Amniotic epithelial cell (primary cell): ENCODE results near the gene SUCNR1.
A peak's percentile ranks its signal among the peaks of the same experiment; 100 is the strongest.
"Not testable (repeated sequence)": the region's sequence is repeated elsewhere in the genome, so short reads cannot be mapped to it uniquely, and the experiment has no call there.

Experiments used
- DNase-seq: peaks from one replicate; pipeline ENCODE4 v3.0.0-alpha.2; 2010; ENCODE audit warnings: low read depth

Gene SUCNR1, protein sequence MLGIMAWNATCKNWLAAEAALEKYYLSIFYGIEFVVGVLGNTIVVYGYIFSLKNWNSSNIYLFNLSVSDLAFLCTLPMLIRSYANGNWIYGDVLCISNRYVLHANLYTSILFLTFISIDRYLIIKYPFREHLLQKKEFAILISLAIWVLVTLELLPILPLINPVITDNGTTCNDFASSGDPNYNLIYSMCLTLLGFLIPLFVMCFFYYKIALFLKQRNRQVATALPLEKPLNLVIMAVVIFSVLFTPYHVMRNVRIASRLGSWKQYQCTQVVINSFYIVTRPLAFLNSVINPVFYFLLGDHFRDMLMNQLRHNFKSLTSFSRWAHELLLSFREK

DNA sequence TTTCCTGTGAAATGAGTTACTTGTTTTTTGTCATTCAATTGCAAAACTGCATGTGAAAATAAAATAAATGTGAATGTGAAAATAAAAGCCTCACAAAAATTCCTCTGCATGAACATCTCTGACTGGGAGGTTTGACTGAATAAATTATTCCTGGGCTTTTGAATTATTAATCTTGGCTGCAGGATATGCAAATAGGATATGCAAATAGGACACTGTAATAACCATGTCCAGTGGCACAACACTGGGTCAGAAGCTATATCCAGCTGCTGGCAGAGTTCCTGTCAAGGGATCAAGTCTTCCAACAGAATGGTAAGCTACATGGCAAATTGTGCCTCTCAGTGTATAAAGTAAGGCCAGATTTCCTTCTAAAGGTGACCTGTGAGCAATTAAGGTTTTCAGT lies at the start of gene SUCNR1:
TSS of gene SUCNR1 (plus strand) at position 246 of the 400 bp plus-strand sequence. CDS start 6,250 bp downstream, outside the sequence.
- DNase-seq = no peak

DNA sequence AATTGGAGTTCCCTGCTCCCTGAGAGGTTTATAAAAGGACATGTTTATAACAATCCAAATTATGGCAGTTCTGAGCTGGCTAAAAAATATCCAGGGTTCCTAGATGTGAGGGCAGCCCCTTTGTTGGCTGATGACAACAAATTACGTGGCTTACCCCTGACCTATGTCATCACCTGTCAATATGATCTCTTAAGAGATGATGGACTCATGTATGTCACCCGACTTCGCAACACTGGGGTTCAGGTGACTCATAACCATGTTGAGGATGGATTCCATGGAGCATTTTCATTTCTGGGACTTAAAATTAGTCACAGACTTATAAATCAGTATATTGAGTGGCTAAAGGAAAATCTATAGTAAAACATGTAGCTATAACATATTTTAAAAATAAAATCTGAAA lies 45.6 kb upstream of the SUCNR1 start:
- no peak for DNase-seq

DNA sequence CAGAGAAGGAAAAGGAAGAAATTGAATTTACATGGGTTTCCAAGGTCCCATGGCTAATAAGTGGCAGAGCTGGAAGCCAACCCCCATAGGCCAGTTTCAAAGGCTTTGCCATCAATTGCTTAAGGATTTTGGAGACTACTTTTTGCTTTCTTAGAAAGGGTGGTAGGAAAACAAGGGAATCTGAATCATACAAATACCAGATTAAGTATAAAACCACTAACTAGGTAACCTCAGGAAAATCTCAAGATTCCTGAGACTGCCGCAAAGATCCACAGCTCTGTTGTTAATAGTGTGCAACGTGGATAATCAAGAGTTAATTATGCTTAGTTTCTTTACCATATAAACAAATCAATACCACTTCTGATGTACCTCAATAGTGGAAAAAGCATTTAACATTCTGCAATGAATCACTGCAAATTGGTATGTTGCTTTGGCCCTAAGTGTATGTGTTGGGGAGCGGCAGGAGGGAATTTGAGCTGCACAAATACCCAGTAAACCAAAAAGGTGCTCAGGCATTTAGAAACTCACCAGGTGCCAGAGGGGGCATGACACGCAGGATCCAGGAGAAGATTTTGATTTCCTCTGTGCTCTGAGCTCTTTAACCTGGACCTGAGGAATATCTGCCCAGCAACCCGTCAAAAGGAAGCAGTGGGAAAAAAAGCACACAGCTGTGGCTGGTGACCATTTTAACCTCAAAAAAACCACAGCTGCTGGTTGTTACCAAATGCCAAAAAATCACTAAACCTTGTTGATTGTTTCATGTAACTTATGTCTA lies 37.5 kb upstream of the SUCNR1 start:
- peak; percentile 17 for DNase-seq

DNA sequence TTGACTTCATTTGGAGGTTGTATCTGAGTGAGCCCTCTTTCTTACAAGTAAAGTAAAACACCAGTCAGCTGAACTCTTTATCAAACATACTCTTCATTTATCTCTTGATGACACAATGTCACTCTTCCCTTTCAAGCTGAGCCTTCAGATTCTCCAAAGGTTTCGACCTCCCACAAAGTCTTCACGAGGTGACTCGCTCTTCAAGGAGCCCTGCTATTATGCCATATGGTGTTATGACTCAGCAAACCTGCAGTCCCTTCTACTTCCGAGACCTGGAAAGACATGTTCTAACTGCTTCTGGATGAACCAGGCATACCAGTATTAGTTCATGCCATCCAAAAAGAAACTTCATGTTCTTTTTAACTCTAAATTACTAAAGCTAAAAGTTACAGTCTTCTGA lies 36.4 kb upstream of the SUCNR1 start:
- DNase-seq = peak; percentile 71

DNA sequence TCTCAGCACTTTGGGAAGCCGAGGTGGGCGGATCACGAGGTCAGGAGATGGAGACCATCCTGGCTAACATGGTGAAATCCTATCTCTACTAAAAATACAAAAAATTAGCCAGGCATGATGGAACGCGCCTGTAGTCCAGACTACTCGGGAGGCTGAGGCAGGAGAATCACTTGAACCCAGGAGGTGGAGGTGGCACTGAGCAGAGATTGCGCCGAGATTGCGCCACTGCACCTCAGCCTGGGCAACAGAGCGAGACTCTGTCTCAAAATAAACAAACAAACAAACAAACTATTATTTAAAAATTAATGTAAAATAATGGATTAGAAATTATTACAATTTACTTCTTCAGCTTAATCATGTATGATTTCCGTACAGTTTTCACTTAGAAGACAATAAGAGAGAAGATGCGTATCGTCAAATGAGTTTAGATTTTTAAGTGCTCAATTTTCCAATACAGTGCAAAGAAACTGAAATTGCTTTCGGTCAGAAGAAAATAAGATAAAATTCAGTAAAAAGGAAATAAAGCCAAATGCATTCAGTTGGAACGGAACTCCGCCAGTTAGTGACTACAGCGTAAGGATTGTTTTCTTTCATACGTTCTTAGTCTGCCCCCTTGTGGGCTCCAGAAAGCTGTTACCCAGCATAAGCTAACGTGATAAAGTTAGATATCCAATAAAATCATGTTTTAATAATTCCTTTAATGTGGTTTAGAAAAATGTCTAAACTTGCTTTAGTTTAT lies 34.7 kb upstream of the SUCNR1 start:
- DNase-seq = peak; percentile 80

DNA sequence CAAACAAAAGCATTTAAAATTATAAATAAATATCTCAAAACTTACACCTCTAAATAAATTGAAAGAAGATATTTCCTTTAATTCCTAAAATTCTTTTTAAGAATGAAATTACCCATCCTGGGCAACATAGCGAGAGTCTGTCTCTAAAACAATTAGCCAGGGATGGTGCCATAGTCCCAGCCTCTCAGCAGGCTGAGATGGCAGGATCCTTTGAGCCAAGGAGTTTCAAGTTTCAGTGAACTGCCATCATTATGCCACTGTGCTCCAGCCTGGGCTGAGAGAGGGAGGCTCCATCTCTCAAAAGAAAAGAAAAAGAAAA lies 34.2 kb upstream of the SUCNR1 start:
- DNase-seq = no peak

DNA sequence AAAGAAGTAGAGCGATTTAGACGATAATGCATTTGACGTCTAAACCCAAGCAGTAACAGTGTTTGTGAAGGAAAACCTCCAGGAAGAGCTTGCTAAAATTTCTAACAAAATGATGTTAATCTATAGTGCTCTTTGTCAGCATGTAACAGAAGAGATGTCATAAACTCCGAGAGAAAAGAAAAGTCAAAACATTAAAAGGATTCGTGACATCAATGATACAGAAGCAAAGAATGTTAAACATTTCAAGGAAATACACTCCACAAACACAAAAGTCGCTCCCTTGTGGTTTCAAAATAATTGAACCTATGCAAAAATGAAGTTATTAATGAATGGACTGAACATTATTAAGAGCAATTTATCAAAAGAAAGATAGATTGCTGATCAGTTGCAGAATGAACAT lies 31.6 kb upstream of the SUCNR1 start:
- no peak for DNase-seq

DNA sequence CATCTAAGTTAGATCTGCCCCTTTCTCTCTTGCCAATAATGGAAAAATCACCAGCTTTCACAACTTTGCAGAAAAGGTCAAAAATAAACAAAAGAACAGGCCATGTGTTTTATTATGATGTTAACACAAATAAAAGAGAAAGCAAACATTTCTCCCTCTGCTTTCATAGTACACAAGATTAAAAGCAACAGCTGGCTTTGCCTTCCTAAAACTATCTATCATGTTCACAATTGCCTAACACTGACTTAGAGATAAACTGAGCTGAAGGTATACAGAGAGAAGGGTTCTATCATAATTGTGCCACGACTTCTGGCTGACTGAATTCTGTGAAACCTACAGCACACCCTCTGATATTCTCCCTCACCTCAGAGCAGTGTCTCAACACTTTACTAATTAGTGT lies 30.2 kb upstream of the SUCNR1 start:
- peak; percentile 87 for DNase-seq

DNA sequence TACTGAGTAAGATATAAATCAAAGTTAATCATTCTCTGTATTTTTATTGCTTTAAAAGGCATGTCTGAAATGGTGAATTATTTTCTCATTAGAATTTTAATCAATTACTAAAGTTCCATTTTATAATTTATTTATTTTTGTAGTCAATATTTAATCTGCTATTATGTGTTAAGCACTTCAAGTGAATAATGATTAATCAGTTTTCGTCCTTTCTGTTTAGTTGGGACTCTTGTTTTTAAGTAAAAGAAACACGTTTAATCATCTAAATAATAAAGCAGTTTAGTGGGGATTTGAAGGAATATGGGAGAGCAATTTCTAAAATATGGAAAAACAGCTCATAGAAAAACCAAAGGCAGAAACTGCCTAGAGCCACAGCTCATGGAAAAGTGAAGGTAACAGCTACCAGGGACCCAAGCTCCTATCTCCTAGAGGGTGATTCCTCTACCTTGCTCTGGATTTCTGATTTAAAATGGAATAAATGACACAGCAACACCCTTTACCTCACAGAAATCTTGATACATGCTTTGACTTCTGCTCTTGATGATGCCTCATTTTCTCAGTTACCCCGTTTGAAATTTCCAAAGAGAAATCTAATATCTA lies 28.0 kb upstream of the SUCNR1 start:
- no peak for DNase-seq

DNA sequence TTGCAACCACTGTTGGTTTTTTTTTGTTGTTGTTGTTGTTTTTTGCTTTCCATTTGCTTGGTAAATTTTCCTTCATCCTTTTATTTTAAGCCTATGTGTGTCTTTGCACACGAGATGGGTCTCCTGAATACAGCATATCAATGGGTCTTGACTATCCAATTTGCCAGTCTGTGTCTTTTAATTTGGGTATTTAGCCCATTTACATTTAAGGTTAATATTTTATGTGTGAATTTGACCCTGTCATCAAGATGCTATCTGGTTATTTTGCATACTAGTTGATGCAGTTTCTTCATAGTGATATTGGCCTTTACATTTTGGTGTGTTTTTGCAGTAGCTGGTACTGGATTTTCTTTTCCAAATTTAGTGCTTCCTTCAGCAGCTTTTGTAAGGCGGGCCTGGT lies 23.4 kb upstream of the SUCNR1 start:
- not testable (repeated sequence) for DNase-seq

DNA sequence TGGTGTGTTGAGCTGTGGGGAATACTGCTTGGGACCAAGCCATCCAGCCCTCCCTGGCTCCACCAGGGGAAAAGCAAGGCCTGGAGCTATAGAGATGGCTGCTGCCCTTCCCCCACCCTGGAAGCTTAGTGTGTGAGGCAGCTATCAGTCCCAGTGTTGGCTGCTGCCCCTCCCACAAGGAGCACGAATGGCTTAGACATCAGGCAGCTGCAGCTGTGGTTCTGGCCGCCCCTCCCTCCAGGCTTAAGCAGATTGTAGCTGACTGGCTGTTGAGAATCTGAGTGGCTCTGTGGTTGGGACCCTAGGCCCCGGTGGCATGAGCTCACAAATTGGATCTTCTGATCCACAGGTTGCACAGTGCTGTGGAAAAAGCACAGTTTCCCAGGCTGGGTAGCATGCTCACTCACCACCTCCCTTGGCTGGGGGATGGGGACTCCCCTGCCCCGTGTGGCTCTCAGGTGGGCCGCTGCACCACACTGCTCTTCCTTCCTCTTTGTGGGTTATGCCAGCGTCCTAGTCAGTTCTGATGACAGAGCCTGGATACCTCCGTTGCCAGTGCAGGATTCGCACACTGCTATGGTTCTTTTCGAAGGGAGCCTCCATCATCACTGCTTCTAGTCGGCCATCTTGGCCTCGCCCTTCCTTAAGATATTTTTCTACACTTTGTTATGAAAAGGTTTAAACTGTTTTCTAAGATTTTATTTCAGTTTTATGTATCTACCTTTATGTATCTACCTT lies 21.2 kb upstream of the SUCNR1 start:
- DNase-seq = no peak

DNA sequence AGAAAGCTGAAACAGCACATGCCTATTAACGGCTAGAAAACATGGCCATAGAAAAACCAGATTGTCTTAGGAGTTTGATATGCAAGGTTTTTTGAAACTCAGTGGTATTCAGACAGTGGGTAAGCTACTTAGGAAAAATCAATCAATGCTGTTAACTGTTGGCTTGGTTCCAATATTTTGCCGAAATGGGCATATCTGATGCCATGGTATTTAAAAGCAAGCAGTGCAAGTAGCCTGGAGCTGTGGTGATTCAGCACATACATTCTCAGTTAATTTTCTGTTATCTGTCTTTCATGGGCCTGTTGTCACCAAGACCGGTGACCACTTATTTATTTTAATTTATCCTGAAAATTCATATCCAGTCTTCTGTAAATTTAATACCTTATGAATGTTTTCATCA lies 17.3 kb upstream of the SUCNR1 start:
- DNase-seq = no peak

DNA sequence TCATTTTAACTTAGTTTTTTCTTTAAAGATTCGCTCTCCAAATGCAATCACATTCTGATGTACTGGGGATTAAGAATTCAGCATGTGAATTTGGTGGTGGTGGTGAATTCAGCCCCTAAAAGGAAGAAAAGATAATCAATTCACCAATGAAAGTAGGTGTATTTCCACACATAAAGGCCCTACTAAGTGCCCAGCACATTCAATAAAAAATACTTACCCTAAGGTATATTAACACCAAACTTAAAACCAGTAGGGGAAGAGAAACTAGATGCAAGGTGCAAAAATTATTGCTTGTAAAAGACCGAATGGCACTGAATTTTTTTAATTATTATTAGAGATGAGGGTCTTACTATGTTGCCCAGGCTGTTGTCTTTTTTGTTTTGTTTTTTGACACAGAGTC lies 16.8 kb upstream of the SUCNR1 start:
- DNase-seq = no peak

DNA sequence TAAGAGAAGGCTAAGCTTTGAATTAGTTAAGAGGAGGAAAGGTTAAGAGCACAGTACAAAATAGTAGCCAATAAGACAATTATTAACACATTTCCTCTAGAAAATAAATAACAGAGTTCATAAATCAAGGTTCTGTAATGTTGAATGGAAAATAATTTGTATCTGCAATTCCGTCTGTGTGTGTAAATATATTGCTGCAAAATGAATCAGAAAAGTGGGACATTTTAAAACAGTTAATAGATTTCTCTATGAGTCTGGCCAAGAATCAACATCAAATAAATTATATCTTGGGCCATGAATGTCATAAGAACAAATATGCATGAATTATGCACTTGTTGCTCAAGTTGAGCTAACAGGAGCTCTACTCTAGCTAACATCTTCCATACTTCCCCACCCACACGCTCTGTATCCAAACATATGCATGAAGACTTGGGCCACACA lies 14.2 kb upstream of the SUCNR1 start:
- peak; percentile 39 for DNase-seq

DNA sequence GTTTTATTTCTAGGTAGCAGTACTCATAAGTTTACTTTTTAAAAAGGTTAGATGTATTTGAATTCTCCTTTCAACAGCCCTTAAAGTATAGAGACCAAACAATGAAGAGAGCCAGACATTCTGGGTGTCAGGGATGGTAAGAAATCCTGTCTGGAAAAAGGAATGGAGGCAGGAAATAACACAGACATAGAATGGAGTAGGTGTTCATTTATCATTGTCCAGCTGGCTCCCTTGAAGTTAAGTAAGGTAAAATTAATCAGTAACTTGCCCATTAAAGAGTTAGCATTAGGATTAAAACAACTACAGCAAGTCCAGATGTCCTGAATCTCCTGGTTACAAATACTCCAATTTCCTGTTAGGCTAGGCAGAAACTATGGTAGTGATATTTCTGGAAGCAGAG lies 13.5 kb upstream of the SUCNR1 start:
- DNase-seq = peak; percentile 33

DNA sequence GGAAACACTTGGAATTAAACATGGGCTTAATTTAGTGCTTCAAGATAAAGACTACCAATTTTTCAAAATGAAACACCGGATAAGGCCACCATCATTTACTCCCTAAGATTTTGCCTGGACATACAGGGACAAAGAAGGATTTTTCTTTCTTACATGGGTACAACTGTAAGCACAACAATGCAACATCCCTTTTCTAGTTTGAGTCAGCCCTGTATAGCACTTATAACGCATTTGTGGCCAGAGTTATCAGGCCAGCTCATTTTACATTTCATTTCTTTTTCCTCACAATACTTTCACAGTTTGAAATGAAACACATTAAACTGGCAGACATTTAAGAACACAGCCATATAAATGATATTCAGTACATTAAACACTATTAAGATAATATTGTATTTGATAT lies 9.8 kb upstream of the SUCNR1 start:
- DNase-seq = peak; percentile 65

DNA sequence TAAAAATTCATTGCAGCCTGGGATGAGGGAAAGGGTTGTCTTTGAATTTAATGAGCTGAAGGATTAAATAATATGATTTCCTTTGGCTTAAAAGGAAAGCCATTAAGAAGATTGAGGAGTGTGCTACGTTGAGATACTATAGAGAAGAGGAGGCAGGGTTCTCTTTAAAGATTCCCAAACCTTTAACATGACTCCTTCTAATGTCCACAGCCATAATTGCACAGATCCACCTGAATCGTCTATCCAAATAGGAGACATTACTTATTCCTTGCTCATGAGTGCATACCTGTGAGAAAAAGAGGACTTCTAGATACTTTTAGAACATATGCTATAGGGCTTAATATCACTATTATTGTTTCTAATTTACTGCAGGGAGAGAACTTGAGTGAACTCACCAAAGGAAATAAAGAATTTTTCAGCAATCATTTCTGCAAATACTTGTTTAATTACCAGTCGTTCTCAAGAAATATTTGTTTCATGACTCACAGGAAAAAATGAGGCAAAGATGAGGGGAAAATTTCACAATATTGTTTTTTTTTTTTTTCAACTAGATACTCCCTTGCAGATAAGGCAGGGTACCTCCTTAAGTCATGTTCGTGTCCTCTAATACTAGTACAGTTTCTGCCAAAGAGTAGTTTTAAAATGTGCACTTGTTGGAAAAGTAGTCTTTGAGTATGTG lies 8.9 kb upstream of the SUCNR1 start:
- DNase-seq = peak; percentile 91

DNA sequence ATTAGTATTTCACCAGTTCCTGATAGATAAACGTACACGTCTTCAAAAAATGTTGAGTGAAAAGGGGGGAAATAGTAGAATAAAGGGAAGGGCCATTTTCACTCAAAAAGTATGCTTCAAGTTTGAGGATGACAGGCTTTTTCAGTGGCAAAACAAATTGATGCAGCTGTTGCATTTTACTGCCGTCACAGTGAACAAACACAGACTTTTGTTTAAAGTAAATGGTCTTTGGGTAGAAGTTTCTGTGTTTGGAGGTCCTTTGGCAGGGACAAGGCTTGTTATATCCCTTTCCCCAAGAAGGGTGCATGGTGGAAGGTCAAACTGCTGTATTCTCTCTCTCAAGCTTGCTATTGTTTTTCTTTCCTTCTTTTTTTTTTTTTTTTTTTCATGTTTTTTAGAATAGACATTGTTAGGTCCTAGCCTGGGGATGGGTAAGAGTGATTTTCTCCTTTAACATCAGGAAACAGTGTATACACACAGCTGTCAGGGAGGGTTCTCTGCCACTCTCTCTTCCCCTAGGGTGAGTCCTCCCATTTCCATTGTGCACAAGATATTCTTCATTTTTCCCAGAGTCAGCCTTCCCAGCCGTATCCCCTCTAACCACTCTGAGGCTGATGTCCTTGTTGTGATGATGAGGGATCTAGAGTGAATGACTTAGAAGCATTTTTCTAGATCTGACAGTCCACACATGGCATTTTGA lies 6.6 kb upstream of the SUCNR1 start:
- no peak for DNase-seq

DNA sequence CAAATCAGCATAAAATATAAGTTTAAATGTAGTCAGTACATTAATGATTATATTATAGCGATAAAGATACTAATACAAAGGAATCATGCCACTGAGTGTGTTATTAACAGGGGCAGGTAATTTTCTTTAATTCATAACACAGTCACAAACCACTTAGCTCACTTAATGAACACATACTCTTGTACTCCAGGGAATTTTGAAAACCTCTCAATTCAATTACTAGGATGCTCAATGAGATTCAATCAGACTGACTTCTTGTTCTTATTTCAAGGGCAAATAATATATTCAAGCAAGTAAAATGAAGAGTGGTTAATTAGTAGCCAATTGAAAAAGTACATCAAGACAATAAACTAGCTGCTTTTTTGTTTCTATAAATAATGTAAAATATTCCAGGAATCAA lies 5.8 kb upstream of the SUCNR1 start:
- DNase-seq = no peak

DNA sequence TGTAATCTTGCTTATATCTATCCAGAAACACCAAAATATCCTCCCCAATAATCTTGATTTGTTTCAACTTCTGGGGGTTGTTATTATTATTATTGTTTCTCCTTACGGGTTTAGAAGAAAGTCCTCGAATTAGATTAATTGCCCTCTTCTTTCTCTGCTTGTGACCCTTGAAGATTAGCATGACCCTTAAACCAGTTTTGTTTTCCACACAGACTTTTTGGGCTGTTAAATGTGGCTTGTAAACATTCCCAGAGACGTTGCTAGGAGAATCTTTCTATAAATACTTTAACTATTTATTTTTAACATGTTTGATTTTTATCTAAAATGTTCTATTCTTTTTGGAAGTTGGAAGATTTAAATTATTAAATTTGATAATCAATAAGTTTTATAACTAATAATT lies 4.3 kb upstream of the SUCNR1 start:
- no peak for DNase-seq
